T-cell (primary cell): Measurements from ENCODE around the gene OR4D1. TPM values are rescaled to one million over a fixed set of nuclear protein-coding genes. Genes with fewer than 3 reads are reported as not detected.
A peak's percentile ranks its signal among the peaks of the same experiment; 100 is the strongest.
"Not testable (repeated sequence)": the region's sequence is repeated elsewhere in the genome, so short reads cannot be mapped to it uniquely, and the experiment has no call there.

Experiments used
- ATAC-seq, 4 experiments: fragments of 200-7000 bp in 3 of 4; fragments of 150-1000 bp in 1 of 4; cut with Tn5 transposase; replicated peaks in 1 of 4; 1 replicate in 3 of 4; 2 replicates in 1 of 4; pipeline ENCODE4 v1.10.0; 2021; ENCODE audit warnings: moderate library complexity in 3 of 4, mild to moderate bottlenecking in 2 of 4, moderate number of reproducible peaks in 1 of 4
- CTCF ChIA-PET, 2 donors: fragments of 300-600 bp; sonication (Branson Sonifier 250); formaldehyde crosslinking; loops; one replicate each; lab custom pipeline; 2022; ENCODE audit warnings: antibody characterized with exemption in 2 of 2; lab: Charles Lee
- POLR2A ChIA-PET, 2 donors: fragments of 300-600 bp; sonication (Branson Sonifier 250); formaldehyde crosslinking; loops; one replicate each; lab custom pipeline; 2022; ENCODE audit warnings: antibody characterized with exemption in 2 of 2; lab: Charles Lee
- DNase-seq, 35 experiments: peaks; one replicate each; pipeline versions ENCODE4 v3.0.0 to v3.0.0-alpha.2; 2013 to 2023
- H3K27ac ChIP-seq: one replicate; pipeline ENCODE4 v1.5.1; 2013; ENCODE audit warnings: low read length
- H3K27me3 ChIP-seq, 2 experiments: replicated peaks in 1 of 2; 1 replicate in 1 of 2; 2 replicates in 1 of 2; pipeline versions ENCODE4 v1.6.1 to v1.7.0; 2013; ENCODE audit warnings: low read length in 1 of 2, mixed read lengths in 1 of 2; ENCODE audit not compliant: control insufficient read depth in 2 of 2, insufficient read depth in 2 of 2; ENCODE audit errors: extremely low read depth in 1 of 2
- H3K36me3 ChIP-seq, 2 donors: 1 replicate in 1 of 2; 2 replicates in 1 of 2; pipeline versions ENCODE4 v1.6.1 to v1.7.0; 2013; ENCODE audit warnings: low read length in 1 of 2; ENCODE audit not compliant: control insufficient read depth in 2 of 2, insufficient read depth in 1 of 2; ENCODE audit errors: extremely low read depth in 1 of 2
- H3K4me1 ChIP-seq, 2 experiments: 1 replicate in 1 of 2; 2 replicates in 1 of 2; pipeline versions ENCODE4 v1.6.1 to v1.7.0; 2013; ENCODE audit warnings: low read length in 2 of 2, mixed read lengths in 1 of 2; ENCODE audit not compliant: insufficient read depth in 2 of 2, control insufficient read depth in 1 of 2; ENCODE audit errors: extremely low read depth in 1 of 2
- H3K4me3 ChIP-seq, 2 donors: 1 replicate in 1 of 2; 2 replicates in 1 of 2; pipeline versions ENCODE4 v1.5.1 to v1.7.0; 2013; ENCODE audit warnings: mild to moderate bottlenecking in 2 of 2, low read length in 1 of 2, moderate library complexity in 1 of 2; ENCODE audit not compliant: control insufficient read depth in 1 of 2; ENCODE audit errors: extremely low read depth in 1 of 2
- H3K9me3 ChIP-seq: 2 replicates; pipeline ENCODE4 v1.7.0; 2013
- H3K27ac Mint-ChIP-seq, 2 donors: one replicate each; pipeline ENCODE4 v1.8.0; 2020 to 2021; ENCODE audit warnings: mild to moderate bottlenecking in 2 of 2, mixed read lengths in 2 of 2
- H3K27me3 Mint-ChIP-seq, 2 donors: one replicate each; pipeline ENCODE4 v1.8.0; 2021 to 2022; ENCODE audit warnings: mixed read lengths in 2 of 2
- H3K36me3 Mint-ChIP-seq: one replicate; pipeline ENCODE4 v1.8.0; 2021; ENCODE audit warnings: mixed read lengths
- H3K4me1 Mint-ChIP-seq, 3 donors: one replicate each; pipeline ENCODE4 v1.8.0; 2020 to 2022; ENCODE audit warnings: mixed read lengths in 3 of 3, mild to moderate bottlenecking in 1 of 3
- H3K4me3 Mint-ChIP-seq, 3 donors: one replicate each; pipeline ENCODE4 v1.8.0; 2020 to 2022; ENCODE audit warnings: mild to moderate bottlenecking in 3 of 3, mixed read lengths in 3 of 3, moderate library complexity in 3 of 3
- H3K9me3 Mint-ChIP-seq, 3 donors: one replicate each; pipeline ENCODE4 v1.8.0; 2020 to 2022; ENCODE audit warnings: mixed read lengths in 3 of 3
- WGBS: methylation state at CpG from one replicate; pipeline ENCODE4 v1.1.5; 2013; ENCODE audit warnings: missing lambda C conversion rate; ENCODE audit not compliant: insufficient coverage; 5-methylcytosine and 5-hydroxymethylcytosine counted together
- total RNA-seq, 35 experiments: library from RNA in 6 of 35; stranded (reverse) in 6 of 35; fragments of 120-200 nt in 1 of 35; gene quantifications; one replicate each; pipeline versions ENCODE4 v1.2.1 to v1.2.4 and lab custom pipeline; 2013 to 2026

OR4D1 gene
- total RNA-seq, 5 donors from 2014 or later (not counting 1 experiment from before 2014, with no cell fraction given): 1.3 to 2.2 (median 1.8) TPM

GRCh38 chr17:58143335-58143734 lies 4.8 kb upstream of the OR4D1 start:
- POLR2A ChIA-PET, CTCF ChIA-PET, H3K36me3 ChIP-seq, DNase-seq, H3K4me1 Mint-ChIP-seq, H3K9me3 ChIP-seq, H3K4me3 Mint-ChIP-seq, H3K4me1 ChIP-seq, ATAC-seq, H3K27ac ChIP-seq, H3K27ac Mint-ChIP-seq, H3K4me3 ChIP-seq, H3K27me3 ChIP-seq, H3K27me3 Mint-ChIP-seq: not testable (repeated sequence)
- no CpG with 5 or more reads among the region's 4 CpGs for WGBS
- H3K36me3 Mint-ChIP-seq: peaks cover 28% of the 10 kb centered on the region
- H3K9me3 Mint-ChIP-seq: peaks cover 25 to 42% (median 29%) of the 10 kb centered on the region in 3 donors

- H3K36me3 ChIP-seq: no peaks in the 10 kb centered on the region
- ChIA-PET CTCF (no interaction called here), POLR2A (no interaction called here)
- Mint-ChIP-seq H3K27me3 (no peaks in the 10 kb centered on the region), H3K36me3 (peaks cover 38% of the 10 kb centered on the region), H3K4me3 (no peak overlapping the region), H3K9me3 (peaks cover 25 to 46% (median 29%) of the 10 kb centered on the region in 3 donors), H3K27ac (no peak overlapping the region), H3K4me1 (peaks cover 6 to 17% (median 16%) of the 10 kb centered on the region in 3 donors)
- H3K27me3 ChIP-seq: no peaks in the 10 kb centered on the region
- no peak overlapping the region for H3K4me3 ChIP-seq
- H3K4me1 ChIP-seq: no peaks in the 10 kb centered on the region
- WGBS: no CpG with 5 or more reads among the region's 1 CpG
- peaks cover 2% of the 10 kb centered on the region for H3K9me3 ChIP-seq
- ATAC-seq (no peak), DNase-seq (no peak)
- H3K27ac ChIP-seq: no peak overlapping the region
Measured at GRCh38 chr17:58144801-58145200, 3.4 kb upstream of the OR4D1 start.

GRCh38 chr17:58148609-58149008 lies 425 bp downstream of the OR4D1 start:
- H3K9me3 Mint-ChIP-seq: peaks cover 25 to 45% (median 29%) of the 10 kb centered on the region in 3 donors

GRCh38 chr17:58150394-58150793 lies 2.2 kb downstream of the OR4D1 start:
- Histone ChIP-seq H3K9me3 (no peaks in the 10 kb centered on the region), H3K27ac (no peak overlapping the region), H3K27me3 (no peaks in the 10 kb centered on the region), H3K4me1 (peaks cover 32 to 43% of the 10 kb centered on the region in 2 experiments), H3K36me3 (no peaks in the 10 kb centered on the region), H3K4me3 (no peak overlapping the region)
- no peak overlapping the region for H3K4me3 Mint-ChIP-seq
- peaks cover 26% of the 10 kb centered on the region for H3K36me3 Mint-ChIP-seq
- H3K9me3 Mint-ChIP-seq: peaks cover 14 to 28% (median 17%) of the 10 kb centered on the region in 3 donors
- ChIA-PET CTCF (no interaction called here), POLR2A (no interaction called here)
- H3K27me3 Mint-ChIP-seq: no peaks in the 10 kb centered on the region
- WGBS: 100% methylated on average over 3 of the region's 6 CpGs
- no peak for ATAC-seq
- peak overlapping the region; percentile 23 to 70 for H3K27ac Mint-ChIP-seq
- peaks cover 53 to 69% (median 63%) of the 10 kb centered on the region in 3 donors for H3K4me1 Mint-ChIP-seq
- no peak for DNase-seq

More at GRCh38 chr17:58148609-58149008, 425 bp downstream of the OR4D1 start:
- Histone ChIP-seq H3K27me3 (no peaks in the 10 kb centered on the region), H3K4me1 (peaks cover 22 to 26% of the 10 kb centered on the region in 2 experiments), H3K4me3 (no peak overlapping the region), H3K9me3 (peaks cover 2% of the 10 kb centered on the region), H3K27ac (no peak overlapping the region), H3K36me3 (no peaks in the 10 kb centered on the region)
- Mint-ChIP-seq H3K4me3 (no peak overlapping the region), H3K4me1 (peaks cover 35 to 51% (median 45%) of the 10 kb centered on the region in 3 donors), H3K36me3 (peaks cover 41% of the 10 kb centered on the region), H3K27me3 (no peaks in the 10 kb centered on the region), H3K27ac (no peak overlapping the region)
- ATAC-seq (no peak), DNase-seq (no peak)
- ChIA-PET POLR2A (no interaction called here), CTCF (no interaction called here)
- 83% methylated on average over 1 of the region's 3 CpGs for WGBS

- Mint-ChIP-seq H3K9me3 (peaks cover 0 to 7% (median 4%) of the 10 kb centered on the region in 3 donors), H3K4me3 (peak overlapping the region; percentile 32 to 86 (median 37)), H3K4me1 (peaks cover 75 to 88% (median 84%) of the 10 kb centered on the region in 3 donors), H3K27ac (peak overlapping the region; percentile 96 to 98), H3K36me3 (peaks cover 20% of the 10 kb centered on the region), H3K27me3 (no peaks in the 10 kb centered on the region)
- ChIA-PET POLR2A (no interaction called here), CTCF (interaction anchor here (0.5 to 1.9 kb wide), 6 partner anchors 12 to 807 kb away, joined by 3 to 18 read pairs (median 3); no protein-coding TSS in a partner anchor)
- Histone ChIP-seq H3K36me3 (no peaks in the 10 kb centered on the region), H3K27me3 (no peaks in the 10 kb centered on the region), H3K4me3 (no peak overlapping the region), H3K4me1 (peaks cover 37 to 67% of the 10 kb centered on the region in 2 experiments), H3K27ac (peak overlapping the region; percentile 93), H3K9me3 (no peaks in the 10 kb centered on the region)
- 0% methylated on average over 1 of the region's 2 CpGs for WGBS
- DNase-seq (peak; percentile 46 to 85 (median 67)), ATAC-seq (peak; percentile 81 to 89 (median 86))
Measured at GRCh38 chr17:58153046-58153445, 4.9 kb downstream of the OR4D1 start.

- CTCF ChIA-PET: interaction anchor here (0.6 to 1.9 kb wide), 5 partner anchors 11 to 297 kb away, joined by 3 to 18 read pairs (median 3); no protein-coding TSS in a partner anchor
- Mint-ChIP-seq H3K9me3 (peaks cover 0 to 4% (median 4%) of the 10 kb centered on the region in 3 donors), H3K4me3 (peak overlapping the region in 1 of 3 donors; percentile 86), H3K27ac (peak overlapping the region; percentile 96 to 98), H3K27me3 (no peaks in the 10 kb centered on the region), H3K4me1 (peaks cover 79 to 85% (median 83%) of the 10 kb centered on the region in 3 donors), H3K36me3 (peaks cover 13% of the 10 kb centered on the region)
- Histone ChIP-seq H3K9me3 (no peaks in the 10 kb centered on the region), H3K4me1 (peaks cover 37 to 67% of the 10 kb centered on the region in 2 experiments), H3K4me3 (no peak overlapping the region), H3K36me3 (no peaks in the 10 kb centered on the region), H3K27me3 (no peaks in the 10 kb centered on the region), H3K27ac (peak overlapping the region; percentile 93)
- peak in 1 of 35 experiments; percentile 17 for DNase-seq
- no peak for ATAC-seq
- POLR2A ChIA-PET: no interaction called here
Measured at GRCh38 chr17:58153671-58154070, 5.5 kb downstream of the OR4D1 start.
